Activated CD4-positive, alpha-beta memory T cell treated with anti-CD3 and anti-CD28 coated beads, Interleukin-2, amount 10 ng/mL, durations not matched to agents 7 days and 5 days (primary cell): ENCODE results near the gene MRPL23. TPM values are rescaled to one million over a fixed set of nuclear protein-coding genes. Genes with fewer than 3 reads are reported as not detected.
A peak's percentile ranks its signal among the peaks of the same experiment; 100 is the strongest.
"Not testable (repeated sequence)": the region's sequence is repeated elsewhere in the genome, so short reads cannot be mapped to it uniquely, and the experiment has no call there.

Source experiments
- CTCF ChIA-PET: fragments of 350-600 bp; sonication (Branson Sonifier 250); formaldehyde crosslinking; loops from one replicate; lab custom pipeline; 2021; ENCODE audit warnings: antibody characterized with exemption, inconsistent platforms; lab: Charles Lee
- POLR2A ChIA-PET: fragments of 350-600 bp; sonication (Branson Sonifier 250); formaldehyde crosslinking; loops from one replicate; lab custom pipeline; 2021; ENCODE audit warnings: antibody characterized with exemption; lab: Charles Lee
- DNase-seq: peaks from one replicate; pipeline ENCODE4 v3.0.0-alpha.2; 2020
- H3K27ac Mint-ChIP-seq: one replicate; pipeline ENCODE4 v1.8.0; 2021; ENCODE audit warnings: mild to moderate bottlenecking, mixed read lengths
- H3K27me3 Mint-ChIP-seq: one replicate; pipeline ENCODE4 v1.8.0; 2021; ENCODE audit warnings: mixed read lengths
- H3K36me3 Mint-ChIP-seq: one replicate; pipeline ENCODE4 v1.8.0; 2021; ENCODE audit warnings: low read depth, mixed read lengths
- H3K4me1 Mint-ChIP-seq: one replicate; pipeline ENCODE4 v1.8.0; 2021; ENCODE audit warnings: mixed read lengths
- H3K4me3 Mint-ChIP-seq: one replicate; pipeline ENCODE4 v1.8.0; 2021; ENCODE audit warnings: mild to moderate bottlenecking, mixed read lengths
- H3K9me3 Mint-ChIP-seq: one replicate; pipeline ENCODE4 v1.8.0; 2021; ENCODE audit warnings: mixed read lengths
- total RNA-seq, 2 experiments: library from RNA; stranded (reverse); gene quantifications; one replicate each; pipeline ENCODE4 v1.2.3, GENCODE V29; 2021

MRPL23 gene
- total RNA-seq, 2 experiments from 2014 or later, result 99.8 to 99.9 TPM

DNA sequence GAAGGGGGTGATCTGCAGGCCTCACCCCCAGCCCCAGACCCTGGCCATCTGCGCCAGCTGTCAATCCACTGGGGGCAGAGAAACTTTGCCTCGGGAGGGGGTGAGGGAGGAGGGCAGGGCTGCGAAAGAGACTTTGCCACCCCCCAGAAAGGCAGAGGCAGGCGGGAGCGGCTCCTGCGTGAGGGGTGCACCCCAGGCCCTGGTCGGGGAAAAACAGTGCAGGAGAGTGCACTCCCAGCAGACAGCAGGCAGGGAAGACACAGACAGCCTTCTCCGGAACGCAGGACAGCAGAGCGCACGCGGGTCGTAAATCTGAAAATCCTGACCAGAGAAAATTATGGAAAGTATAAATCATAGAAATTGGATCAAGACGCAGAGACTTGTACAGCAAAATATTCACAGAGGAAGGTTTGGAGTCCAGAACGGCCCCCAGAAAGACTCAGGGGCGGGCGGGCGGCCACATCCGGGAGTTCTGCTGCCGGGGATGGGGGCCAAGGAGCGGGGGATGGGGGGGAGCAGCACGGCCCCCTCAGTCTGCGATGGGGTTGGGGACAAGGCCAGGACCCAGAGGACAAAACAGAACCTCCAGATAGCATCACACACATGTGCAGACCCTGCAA, 8.0 kb upstream of the MRPL23 start:
- H3K9me3 Mint-ChIP-seq, result no peaks in the 10 kb centered on the region
- no peak overlapping the region for H3K27ac Mint-ChIP-seq
- H3K4me3 Mint-ChIP-seq, result no peak overlapping the region
- CTCF ChIA-PET, result no interaction called here
- H3K27me3 Mint-ChIP-seq, result no peaks in the 10 kb centered on the region
- POLR2A ChIA-PET, result no interaction called here
- H3K4me1 Mint-ChIP-seq, result peaks cover 3% of the 10 kb centered on the region
- H3K36me3 Mint-ChIP-seq, result no peaks in the 10 kb centered on the region
- DNase-seq, result no peak

DNA sequence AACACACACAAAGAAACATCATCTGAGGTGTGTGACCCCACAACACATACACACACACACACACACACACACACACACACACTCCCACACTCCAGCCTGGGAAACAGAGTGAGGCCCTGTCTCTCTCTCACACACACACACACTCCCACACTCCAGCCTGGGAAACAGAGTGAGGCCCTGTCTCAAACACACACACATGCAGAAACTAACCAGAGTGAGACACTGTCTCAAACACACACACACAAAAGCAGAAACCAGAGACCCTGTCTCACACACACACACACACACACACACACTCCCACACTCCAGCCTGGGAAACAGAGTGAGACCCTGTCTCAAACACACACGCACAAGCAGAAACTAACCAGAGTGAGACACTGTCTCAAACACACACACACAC, 7.3 kb upstream of the MRPL23 start:
- POLR2A ChIA-PET, H3K27me3 Mint-ChIP-seq, DNase-seq, H3K36me3 Mint-ChIP-seq, H3K27ac Mint-ChIP-seq, H3K4me1 Mint-ChIP-seq, H3K9me3 Mint-ChIP-seq, CTCF ChIA-PET, H3K4me3 Mint-ChIP-seq: not testable (repeated sequence)

- CTCF ChIA-PET, result no interaction called here
- no peak for DNase-seq
- Mint-ChIP-seq H3K36me3 (no peaks in the 10 kb centered on the region), H3K9me3 (no peaks in the 10 kb centered on the region), H3K27me3 (no peaks in the 10 kb centered on the region), H3K27ac (no peak overlapping the region), H3K4me1 (peaks cover 3% of the 10 kb centered on the region), H3K4me3 (no peak overlapping the region)
- POLR2A ChIA-PET, result no interaction called here
Measured at GRCh38 chr11:1942558-1943260, 4.4 kb upstream of the MRPL23 start.

DNA sequence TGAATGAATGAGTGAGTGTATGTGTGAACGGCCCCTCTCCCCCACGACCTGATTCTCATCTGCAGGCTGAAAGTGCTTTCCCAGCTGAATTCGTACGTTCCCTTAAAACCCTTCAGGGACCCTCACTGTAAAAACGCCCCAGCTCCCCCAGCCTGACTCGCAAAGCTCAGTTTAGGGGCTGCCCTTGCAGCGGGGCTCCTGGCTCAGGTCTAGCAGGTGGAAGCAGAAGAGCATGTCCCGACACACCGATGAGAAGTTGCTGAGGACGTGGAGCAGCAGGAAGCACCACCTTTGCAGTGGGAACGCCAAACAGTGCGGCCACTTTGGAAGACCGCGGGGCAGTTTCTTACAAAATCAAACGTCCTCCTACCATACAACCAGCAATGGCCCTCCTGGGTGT, 3.6 kb upstream of the MRPL23 start:
- POLR2A ChIA-PET, result no interaction called here

DNA sequence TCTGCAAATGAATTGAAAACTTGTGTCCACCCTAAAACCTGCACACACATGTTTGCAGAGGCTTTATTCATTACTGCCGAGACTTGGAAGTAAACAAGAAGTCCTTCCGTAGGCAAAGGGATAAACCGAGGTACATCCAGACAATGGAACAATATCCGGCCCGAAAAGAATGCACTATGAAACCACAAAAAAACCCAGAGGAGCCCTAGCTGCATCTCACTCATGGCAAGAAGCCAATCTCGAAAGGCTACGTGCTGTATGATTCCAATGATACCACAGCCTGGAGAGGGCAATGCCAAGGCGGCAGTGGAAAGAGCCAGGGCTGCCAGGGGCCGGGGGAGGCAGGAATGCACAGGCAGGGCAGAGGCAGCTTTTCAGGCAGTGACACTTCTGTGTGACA, 3.2 kb upstream of the MRPL23 start:
- Mint-ChIP-seq H3K27ac (no peak overlapping the region), H3K36me3 (no peaks in the 10 kb centered on the region), H3K4me3 (no peak overlapping the region), H3K4me1 (peaks cover 2% of the 10 kb centered on the region), H3K27me3 (no peaks in the 10 kb centered on the region), H3K9me3 (no peaks in the 10 kb centered on the region)
- ChIA-PET POLR2A (no interaction called here), CTCF (no interaction called here)
- DNase-seq, result peak; percentile 11

More for the DNA sequence above, 3.6 kb upstream of the MRPL23 start:
- no peak overlapping the region for H3K4me3 Mint-ChIP-seq
- H3K36me3 Mint-ChIP-seq, result no peaks in the 10 kb centered on the region
- peak; percentile 16 for DNase-seq
- no peaks in the 10 kb centered on the region for H3K9me3 Mint-ChIP-seq
- CTCF ChIA-PET, result no interaction called here
- no peak overlapping the region for H3K27ac Mint-ChIP-seq
- peaks cover 3% of the 10 kb centered on the region for H3K4me1 Mint-ChIP-seq
- no peaks in the 10 kb centered on the region for H3K27me3 Mint-ChIP-seq

DNA sequence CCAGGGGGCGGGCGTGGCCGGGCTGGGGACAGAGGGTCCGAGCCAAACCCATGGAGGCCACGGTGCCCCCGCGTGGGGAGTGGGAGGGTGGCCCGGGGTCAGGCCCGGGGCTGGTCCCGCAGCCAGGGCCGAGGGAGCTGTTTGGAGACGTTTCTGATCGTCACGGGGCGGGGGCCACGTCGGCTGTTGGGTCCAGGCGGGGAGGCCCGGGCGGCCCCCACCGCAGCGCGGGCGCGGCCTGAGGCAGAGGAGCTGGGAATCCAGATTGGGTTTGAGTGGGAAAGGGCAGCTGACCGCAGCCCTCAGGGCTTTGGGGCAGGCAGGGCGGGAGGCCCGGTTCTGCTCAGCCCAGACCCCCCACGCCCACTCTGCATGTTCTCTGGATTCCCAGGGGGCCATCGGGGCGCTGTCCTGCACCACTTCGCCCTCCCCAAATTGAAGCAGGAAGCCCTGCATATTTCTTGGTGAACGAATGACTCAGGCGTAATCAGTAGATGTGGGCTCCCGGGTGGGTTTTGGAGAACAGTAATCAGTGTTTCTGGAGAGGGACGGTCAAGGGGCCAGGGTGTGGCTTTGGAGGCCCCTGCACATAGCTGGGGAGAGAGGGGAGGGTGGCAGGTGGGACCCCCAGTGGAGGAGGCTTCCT, 583 bp downstream of the MRPL23 start:
- no peaks in the 10 kb centered on the region for H3K9me3 Mint-ChIP-seq
- no peak overlapping the region for H3K27ac Mint-ChIP-seq
- ChIA-PET POLR2A (interaction anchor here (0.6 to 2.8 kb wide), 10 partner anchors 26 to 115 kb away, joined by 3 to 12 read pairs (median 5); partner anchors contain the start of gene LSP1), CTCF (interaction anchor here (0.7 to 2.3 kb wide), 9 partner anchors 52 to 269 kb away, joined by 3 to 19 read pairs (median 4); partner anchors contain the start of gene LSP1)
- no peak overlapping the region for H3K4me3 Mint-ChIP-seq
- H3K4me1 Mint-ChIP-seq, result no peaks in the 10 kb centered on the region
- H3K36me3 Mint-ChIP-seq, result no peaks in the 10 kb centered on the region
- H3K27me3 Mint-ChIP-seq, result no peaks in the 10 kb centered on the region
- DNase-seq, result no peak

DNA sequence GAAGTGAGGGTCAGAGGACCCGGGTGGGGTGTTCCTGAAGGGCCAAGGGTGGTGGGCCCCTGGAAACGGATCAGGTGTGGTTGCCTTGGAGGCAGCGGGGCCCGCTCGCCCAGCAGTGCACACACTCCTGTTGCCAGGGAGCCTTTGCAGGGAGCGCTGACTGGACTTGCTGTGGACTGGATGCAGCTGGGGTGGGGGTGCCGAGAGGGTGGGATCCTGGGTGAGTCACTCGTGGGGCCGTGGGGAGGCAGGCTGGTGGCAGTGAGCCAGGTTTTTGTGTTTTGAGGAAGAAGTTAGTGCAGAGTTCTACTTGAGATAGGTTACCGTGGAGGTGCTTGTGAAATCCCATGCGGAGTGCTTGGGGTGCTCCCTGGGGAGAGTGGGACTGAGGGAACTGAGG, 1.3 kb downstream of the MRPL23 start:
- Mint-ChIP-seq H3K27ac (no peak overlapping the region), H3K4me3 (no peak overlapping the region), H3K4me1 (no peaks in the 10 kb centered on the region), H3K36me3 (no peaks in the 10 kb centered on the region), H3K9me3 (no peaks in the 10 kb centered on the region), H3K27me3 (no peaks in the 10 kb centered on the region)
- DNase-seq, result no peak
- ChIA-PET POLR2A (interaction anchor here (0.6 to 2.8 kb wide), 6 partner anchors 59 to 115 kb away, joined by 3 to 12 read pairs (median 6); partner anchors contain the start of gene LSP1), CTCF (interaction anchor here (0.6 to 2.3 kb wide), 9 partner anchors 51 to 206 kb away, joined by 3 to 19 read pairs (median 5); no protein-coding TSS in a partner anchor)

DNA sequence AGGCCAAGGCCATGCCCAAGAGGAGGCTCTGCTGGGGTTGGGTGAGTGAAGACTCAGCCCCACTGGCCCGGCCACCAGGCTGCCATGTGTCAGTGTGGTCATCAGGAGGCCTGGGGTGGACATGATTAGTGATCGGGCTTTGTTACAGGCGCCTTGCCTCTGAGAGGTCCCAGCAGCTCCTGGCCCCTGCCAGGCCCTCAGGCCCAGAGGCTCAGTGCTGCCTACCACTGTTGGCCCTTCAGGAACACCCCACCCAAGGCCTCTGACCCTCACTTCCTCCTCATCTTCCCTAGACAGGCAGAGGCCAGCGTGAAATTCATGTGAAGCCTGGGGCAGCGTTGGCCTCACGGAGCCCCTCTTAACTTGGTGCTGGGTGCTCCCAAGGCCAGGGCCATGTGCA, 2.2 kb downstream of the MRPL23 start:
- no peaks in the 10 kb centered on the region for H3K4me1 Mint-ChIP-seq
- no peak overlapping the region for H3K4me3 Mint-ChIP-seq
- no peaks in the 10 kb centered on the region for H3K9me3 Mint-ChIP-seq
- ChIA-PET CTCF (interaction anchor here (1.4 to 2.3 kb wide), 4 partner anchors 52 to 202 kb away, joined by 3 to 19 read pairs (median 9); no protein-coding TSS in a partner anchor), POLR2A (interaction anchor here (2.8 kb wide), 1 partner anchor 60 kb away, joined by 12 read pairs; no protein-coding TSS in a partner anchor)
- H3K36me3 Mint-ChIP-seq, result no peaks in the 10 kb centered on the region
- no peak overlapping the region for H3K27ac Mint-ChIP-seq
- H3K27me3 Mint-ChIP-seq, result no peaks in the 10 kb centered on the region
- DNase-seq, result no peak

DNA sequence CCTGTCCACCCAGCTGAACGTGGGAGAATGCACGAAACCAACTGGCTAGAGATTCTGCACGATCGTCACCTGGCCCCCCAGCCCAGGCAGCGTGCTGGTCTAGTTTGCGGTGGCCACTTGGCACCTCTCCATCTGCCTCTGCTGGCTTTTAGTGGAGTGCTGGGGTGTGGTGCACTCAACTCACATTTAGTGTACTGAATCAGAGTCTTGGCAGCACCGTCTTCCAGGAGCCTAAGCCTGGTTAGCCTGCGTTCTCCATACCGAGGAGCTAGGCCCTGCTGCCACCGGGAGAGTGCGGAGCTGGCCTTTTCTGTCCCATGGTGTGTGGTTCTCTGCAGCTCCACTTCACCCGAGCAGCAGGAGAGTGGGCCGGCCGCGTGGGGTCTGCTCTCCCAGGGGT, 2.8 kb downstream of the MRPL23 start:
- no peaks in the 10 kb centered on the region for H3K36me3 Mint-ChIP-seq
- CTCF ChIA-PET, result interaction anchor here (1.1 kb wide), 2 partner anchors 202 to 207 kb away, joined by 3 read pairs; no protein-coding TSS in a partner anchor
- no peaks in the 10 kb centered on the region for H3K4me1 Mint-ChIP-seq
- no peak for DNase-seq
- no peak overlapping the region for H3K4me3 Mint-ChIP-seq
- POLR2A ChIA-PET, result interaction anchor here (2.8 kb wide), 1 partner anchor 61 kb away, joined by 12 read pairs; no protein-coding TSS in a partner anchor
- no peaks in the 10 kb centered on the region for H3K9me3 Mint-ChIP-seq
- no peaks in the 10 kb centered on the region for H3K27me3 Mint-ChIP-seq
- H3K27ac Mint-ChIP-seq, result no peak overlapping the region

DNA sequence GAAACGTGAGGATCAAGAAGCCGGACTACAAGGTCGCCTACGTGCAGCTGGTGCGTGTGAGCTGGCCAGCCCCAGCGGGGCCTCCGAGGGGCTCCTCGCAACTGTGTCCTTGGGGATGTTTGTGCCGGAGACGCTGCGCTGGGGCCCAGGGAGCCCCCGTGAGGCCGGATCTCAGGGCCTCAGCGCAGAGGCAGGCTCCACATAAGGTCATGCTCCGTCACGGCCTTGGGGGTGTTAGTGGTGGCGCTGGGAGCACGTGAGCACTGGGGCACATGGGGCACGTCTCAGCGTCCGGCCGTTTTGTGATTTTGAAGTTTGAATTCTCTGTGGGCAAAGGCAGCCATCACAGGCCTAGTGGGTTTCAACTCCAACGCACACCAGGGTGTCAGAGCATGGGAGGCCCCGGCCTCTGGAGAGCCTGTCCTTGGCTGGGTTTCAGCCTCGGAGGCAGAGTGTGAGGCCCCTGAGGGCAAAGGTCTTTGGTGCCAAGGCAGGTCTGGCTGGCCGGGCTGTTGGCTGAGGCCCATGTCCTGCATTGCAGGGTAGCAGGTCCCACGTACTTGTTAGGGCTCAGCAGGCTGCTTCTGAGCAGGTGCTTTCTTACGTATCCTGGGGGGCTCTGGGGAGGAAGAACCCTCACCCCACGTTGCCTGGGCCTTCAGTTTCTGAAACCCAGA, 5.8 kb downstream of the MRPL23 start:
- DNase-seq, result no peak
- no peaks in the 10 kb centered on the region for H3K4me1 Mint-ChIP-seq
- no peaks in the 10 kb centered on the region for H3K27me3 Mint-ChIP-seq
- no peak overlapping the region for H3K4me3 Mint-ChIP-seq
- no peaks in the 10 kb centered on the region for H3K9me3 Mint-ChIP-seq
- no peak overlapping the region for H3K27ac Mint-ChIP-seq
- CTCF ChIA-PET, result no interaction called here
- H3K36me3 Mint-ChIP-seq, result no peaks in the 10 kb centered on the region
- POLR2A ChIA-PET, result no interaction called here

GRCh38 chr11:1953489-1954266, 6.5 kb downstream of the MRPL23 start:
- DNase-seq, result peak; percentile 20
- H3K4me3 Mint-ChIP-seq, result no peak overlapping the region
- no peaks in the 10 kb centered on the region for H3K36me3 Mint-ChIP-seq
- CTCF ChIA-PET, result interaction anchor here (1.3 kb wide), 1 partner anchor 196 kb away, joined by 4 read pairs; no protein-coding TSS in a partner anchor
- H3K9me3 Mint-ChIP-seq, result no peaks in the 10 kb centered on the region
- no peak overlapping the region for H3K27ac Mint-ChIP-seq
- no peaks in the 10 kb centered on the region for H3K27me3 Mint-ChIP-seq
- POLR2A ChIA-PET, result no interaction called here
- no peaks in the 10 kb centered on the region for H3K4me1 Mint-ChIP-seq

GRCh38 chr11:1958367-1958766, 11.2 kb downstream of the MRPL23 start:
- ChIA-PET POLR2A (no interaction called here), CTCF (no interaction called here)
- no peaks in the 10 kb centered on the region for H3K4me1 Mint-ChIP-seq

More at GRCh38 chr11:1958367-1958766, 11.2 kb downstream of the MRPL23 start:
- DNase-seq, result no peak
- H3K36me3 Mint-ChIP-seq, result no peaks in the 10 kb centered on the region
- no peak overlapping the region for H3K4me3 Mint-ChIP-seq
- no peak overlapping the region for H3K27ac Mint-ChIP-seq
- H3K27me3 Mint-ChIP-seq, result no peaks in the 10 kb centered on the region
- no peaks in the 10 kb centered on the region for H3K9me3 Mint-ChIP-seq
